CD14-positive monocyte (primary cell): Measurements from ENCODE around the gene TMEM240. TPM values are rescaled to one million over a fixed set of nuclear protein-coding genes. Genes with fewer than 3 reads are reported as not detected.

Experiments used
- DNase-seq, 3 donors: peaks; one replicate each; pipeline ENCODE4 v3.0.0-alpha.2; 2011 to 2022
- H2AFZ ChIP-seq: 2 replicates; pipeline ENCODE4 v1.6.0; 2012; ENCODE audit warnings: mild to moderate bottlenecking, low read depth, low read length, inconsistent platforms; ENCODE audit not compliant: insufficient read depth, poor library complexity, severe bottlenecking
- H3K27ac ChIP-seq, 2 donors: 1 replicate in 1 of 2; 2 replicates in 1 of 2; pipeline ENCODE4 v1.5.1; 2012 to 2013; ENCODE audit warnings: low read length in 2 of 2, control low read depth in 1 of 2, inconsistent platforms in 1 of 2, low read depth in 1 of 2, mild to moderate bottlenecking in 1 of 2
- H3K27me3 ChIP-seq, 2 donors: one replicate each; pipeline versions ENCODE4 v1.6.0 to v1.6.1; 2011 to 2013; ENCODE audit warnings: low read length in 2 of 2; ENCODE audit not compliant: control insufficient read depth in 2 of 2, insufficient read depth in 2 of 2
- H3K36me3 ChIP-seq, 2 donors: replicated peaks in 1 of 2; 1 replicate in 1 of 2; 2 replicates in 1 of 2; pipeline versions ENCODE4 v1.5.1 to v1.6.1; 2012 to 2013; ENCODE audit warnings: low read length in 2 of 2, control low read depth in 1 of 2, inconsistent platforms in 1 of 2, mild to moderate bottlenecking in 1 of 2; ENCODE audit not compliant: insufficient read depth in 2 of 2, control insufficient read depth in 1 of 2
- H3K4me1 ChIP-seq, 2 donors: 1 replicate in 1 of 2; 2 replicates in 1 of 2; pipeline versions ENCODE4 v1.5.1 to v1.6.1; 2012 to 2013; ENCODE audit warnings: low read length in 2 of 2, control low read depth in 1 of 2, inconsistent platforms in 1 of 2, mild to moderate bottlenecking in 1 of 2, moderate library complexity in 1 of 2; ENCODE audit not compliant: insufficient read depth in 2 of 2, control insufficient read depth in 1 of 2
- H3K4me2 ChIP-seq: replicated peaks from 2 replicates; pipeline ENCODE3; 2012; ENCODE audit warnings: low read length, moderate library complexity, mild to moderate bottlenecking; ENCODE audit not compliant: poor library complexity, severe bottlenecking; ENCODE audit errors: extremely low read depth
- H3K4me3 ChIP-seq, 3 experiments: fragments of 200-600 bp in 1 of 3; sonication (generic) in 1 of 3; replicated peaks in 1 of 3; 1 replicate in 2 of 3; 2 replicates in 1 of 3; pipeline ENCODE4 v1.5.1; 2011 to 2013; ENCODE audit warnings: low read length in 3 of 3, mild to moderate bottlenecking in 3 of 3, control low read depth in 2 of 3, low read depth in 2 of 3, inconsistent platforms in 1 of 3, moderate library complexity in 1 of 3
- H3K79me2 ChIP-seq: 2 replicates; pipeline ENCODE4 v1.6.0; 2012; ENCODE audit warnings: mild to moderate bottlenecking, control low read depth, inconsistent platforms, low read length, moderate library complexity; ENCODE audit not compliant: insufficient read depth
- H3K9ac ChIP-seq: 2 replicates; pipeline ENCODE4 v1.6.0; 2017; ENCODE audit warnings: low read length, mild to moderate bottlenecking; ENCODE audit not compliant: insufficient read depth, poor library complexity, severe bottlenecking
- H3K9me3 ChIP-seq, 2 donors: replicated peaks in 1 of 2; 1 replicate in 1 of 2; 2 replicates in 1 of 2; pipeline versions ENCODE4 v1.5.1 to v1.6.1; 2012 to 2013; ENCODE audit warnings: low read length in 2 of 2, control low read depth in 1 of 2; ENCODE audit not compliant: control insufficient read depth in 1 of 2, insufficient read depth in 1 of 2
- H4K20me1 ChIP-seq: 2 replicates; pipeline ENCODE4 v1.6.0; 2012; ENCODE audit warnings: mild to moderate bottlenecking, low read length, control low read depth, moderate library complexity; ENCODE audit not compliant: insufficient read depth
- H3K27ac Mint-ChIP-seq, 7 donors: one replicate each; pipeline ENCODE4 v1.8.0; 2020; ENCODE audit warnings: mild to moderate bottlenecking in 7 of 7, mixed read lengths in 7 of 7, moderate library complexity in 6 of 7, inconsistent platforms in 2 of 7
- H3K27me3 Mint-ChIP-seq, 3 donors: one replicate each; pipeline ENCODE4 v1.8.0; 2021 to 2022; ENCODE audit warnings: low read depth in 3 of 3, mild to moderate bottlenecking in 3 of 3, mixed read lengths in 3 of 3, moderate library complexity in 3 of 3, inconsistent platforms in 1 of 3
- H3K36me3 Mint-ChIP-seq, 2 donors: one replicate each; pipeline ENCODE4 v1.8.0; 2020; ENCODE audit warnings: mixed read lengths in 2 of 2, inconsistent platforms in 1 of 2, mild to moderate bottlenecking in 1 of 2
- H3K4me1 Mint-ChIP-seq: one replicate; pipeline ENCODE4 v1.8.0; 2020; ENCODE audit warnings: mild to moderate bottlenecking, mixed read lengths
- H3K4me3 Mint-ChIP-seq, 2 donors: one replicate each; pipeline ENCODE4 v1.8.0; 2020; ENCODE audit warnings: mild to moderate bottlenecking in 2 of 2, mixed read lengths in 2 of 2, moderate library complexity in 1 of 2
- H3K9me3 Mint-ChIP-seq, 7 donors: one replicate each; pipeline ENCODE4 v1.8.0; 2020 to 2022; ENCODE audit warnings: mixed read lengths in 7 of 7, mild to moderate bottlenecking in 6 of 7, moderate library complexity in 6 of 7, inconsistent platforms in 2 of 7
- CTCF ChIP-seq: fragments of 200-600 bp; IDR thresholded peaks from one replicate; pipeline ENCODE4 v1.8.0; 2022; ENCODE audit warnings: antibody characterized with exemption, mild to moderate bottlenecking
- WGBS: methylation state at CpG from one replicate; pipeline ENCODE4 v1.1.5; 2013; ENCODE audit warnings: missing lambda C conversion rate; ENCODE audit not compliant: insufficient coverage; 5-methylcytosine and 5-hydroxymethylcytosine counted together
- intact Hi-C, 2 donors: fragments of 100-400 bp; cut with micrococcal nuclease; formaldehyde crosslinking; loops; one replicate each; pipeline versions ENCODE4 v1.15.0 to v1.15.1; 2023
- polyA plus RNA-seq, 3 donors: library from polyadenylated mRNA; depleted of rRNA in 1 of 3; unstranded in 2 of 3; stranded (reverse) in 1 of 3; fragments of 300-500 nt in 2 of 3; fragments of >200 nt in 1 of 3; fragmentation: Illumina TruSeq in 2 of 3; gene quantifications; 1 replicate in 2 of 3; 2 replicates in 1 of 3; pipeline ENCODE4 v1.2.3, GENCODE V29; 2012 to 2021

TMEM240 gene
- polyA plus RNA-seq, 3 donors, result not detected

DNA sequence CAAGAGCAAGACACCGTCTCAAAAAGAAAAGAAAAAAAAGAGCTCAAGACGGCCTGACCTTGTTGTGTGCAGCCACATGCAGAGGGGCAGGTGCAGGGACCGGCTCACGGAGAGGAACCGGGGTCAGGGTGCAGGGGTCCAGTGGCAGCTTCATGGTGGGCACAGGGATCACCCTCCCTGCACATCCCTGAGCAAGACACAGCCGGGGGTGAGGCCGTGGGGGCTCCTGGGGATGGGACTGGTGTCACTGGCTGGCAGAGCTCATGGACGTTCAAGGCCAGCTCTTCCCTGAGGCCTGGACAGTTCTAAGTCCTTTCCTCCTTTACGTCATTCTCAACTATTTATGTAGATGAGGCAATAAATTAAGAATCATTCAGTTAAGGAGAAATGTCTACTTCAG lies 6.6 kb upstream of the TMEM240 start:
- peaks cover 0 to 3% (median 0%) of the 10 kb centered on the region in 3 donors for H3K27me3 Mint-ChIP-seq
- no peak overlapping the region for H3K4me3 Mint-ChIP-seq
- Histone ChIP-seq H3K9me3 (no peaks in the 10 kb centered on the region), H3K36me3 (peaks cover 35 to 43% of the 10 kb centered on the region in 2 donors), H3K27ac (no peak overlapping the region), H3K9ac (no peak overlapping the region), H3K4me3 (no peak overlapping the region), H3K4me2 (no peak overlapping the region), H3K79me2 (peaks cover 2% of the 10 kb centered on the region), H3K4me1 (no peaks in the 10 kb centered on the region), H3K27me3 (no peaks in the 10 kb centered on the region), H4K20me1 (peaks cover 37% of the 10 kb centered on the region), H2AFZ (no peak overlapping the region)
- H3K27ac Mint-ChIP-seq, result peak overlapping the region in 1 of 7 donors; percentile 57
- 100% methylated on average over 3 of the region's 9 CpGs for WGBS
- no peak for TF ChIP-seq CTCF
- peaks cover 0 to 3% (median 0%) of the 10 kb centered on the region in 7 donors for H3K9me3 Mint-ChIP-seq
- intact Hi-C loops, result no loop called here
- no peaks in the 10 kb centered on the region for H3K4me1 Mint-ChIP-seq
- peaks cover 25 to 43% of the 10 kb centered on the region in 2 donors for H3K36me3 Mint-ChIP-seq
- no peak for DNase-seq

DNA sequence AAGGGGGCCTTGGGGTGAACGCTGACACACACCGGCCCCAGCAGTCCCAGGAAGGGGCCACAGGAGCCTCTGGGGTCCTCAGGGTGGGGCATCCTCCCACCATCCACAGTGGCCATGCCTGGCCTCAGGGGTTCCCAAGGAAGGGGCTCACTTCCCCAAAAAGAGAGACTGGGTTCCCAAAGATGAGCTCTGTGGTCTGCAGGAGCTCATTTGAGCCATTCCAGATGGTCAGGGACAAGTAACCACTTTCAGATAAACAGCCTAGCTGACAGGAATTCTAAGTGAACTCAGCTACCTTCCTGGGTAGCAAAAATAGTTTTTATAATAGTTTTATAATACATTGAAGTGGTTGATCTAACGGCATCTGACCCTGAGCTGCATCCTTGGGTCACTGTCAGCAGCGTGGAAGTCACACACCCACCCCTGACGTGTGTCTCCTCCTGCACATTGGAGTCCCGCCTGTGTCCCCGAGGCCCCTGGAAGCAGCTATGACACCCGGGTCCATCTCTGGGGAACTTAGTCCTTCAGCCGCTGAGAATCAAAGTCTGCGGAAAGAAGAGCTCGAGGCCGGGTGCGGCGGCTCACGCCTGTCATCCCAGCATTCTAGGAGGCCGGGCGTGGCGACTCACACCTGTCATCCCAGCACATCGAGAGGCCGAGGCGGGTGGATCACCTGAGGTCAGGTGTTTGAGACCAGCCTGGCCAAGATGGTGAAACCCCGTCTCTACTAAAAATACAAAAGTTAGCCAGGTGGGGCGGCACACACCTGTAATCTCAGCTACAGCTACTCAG lies 5.7 kb upstream of the TMEM240 start:
- no peak for DNase-seq

More for the DNA sequence above, 5.7 kb upstream of the TMEM240 start:
- no peaks in the 10 kb centered on the region for H3K9me3 ChIP-seq
- no peak overlapping the region for H3K27ac ChIP-seq
- Mint-ChIP-seq H3K27me3 (peaks cover 3 to 4% (median 4%) of the 10 kb centered on the region in 3 donors), H3K4me1 (no peaks in the 10 kb centered on the region), H3K9me3 (peaks cover 0 to 5% (median 0%) of the 10 kb centered on the region in 7 donors), H3K4me3 (no peak overlapping the region), H3K36me3 (peaks cover 34 to 49% of the 10 kb centered on the region in 2 donors), H3K27ac (no peak overlapping the region)
- H4K20me1 ChIP-seq, result peaks cover 32% of the 10 kb centered on the region
- no peak overlapping the region for H3K4me3 ChIP-seq
- H3K27me3 ChIP-seq, result peaks cover 0 to 5% of the 10 kb centered on the region in 2 donors
- H3K79me2 ChIP-seq, result no peaks in the 10 kb centered on the region
- no peak overlapping the region for H3K9ac ChIP-seq
- H3K36me3 ChIP-seq, result peaks cover 42 to 52% of the 10 kb centered on the region in 2 donors
- no peak for TF ChIP-seq CTCF
- H2AFZ ChIP-seq, result no peak overlapping the region
- peaks cover 0 to under 1% of the 10 kb centered on the region in 2 donors for H3K4me1 ChIP-seq
- intact Hi-C loops, result no loop called here
- 93% methylated on average over 23 of the region's 23 CpGs for WGBS
- H3K4me2 ChIP-seq, result no peak overlapping the region
